OCI-LY7 (cell line): Measurements from ENCODE around the gene FBXL16. TPM values are rescaled to one million over a fixed set of nuclear protein-coding genes. Genes with fewer than 3 reads are reported as not detected.

Source experiments
- BruUV-seq: library from RNA; stranded (reverse); fragments of 400-500 nt; replicated peaks from 2 replicates; lab custom pipeline; 2021; lab: Mats Ljungman, UMichigan
- CTCF ChIA-PET: fragments of 300-600 bp; sonication (Branson Sonifier 250); formaldehyde crosslinking; loops from one replicate; lab custom pipeline; 2022; ENCODE audit warnings: antibody characterized with exemption; ENCODE audit not compliant: unreplicated experiment; lab: Charles Lee
- POLR2A ChIA-PET: fragments of 300-600 bp; sonication (Branson Sonifier 250); formaldehyde crosslinking; loops from one replicate; lab custom pipeline; 2022; ENCODE audit warnings: antibody characterized with exemption; lab: Charles Lee
- DNase-seq: peaks from one replicate; pipeline ENCODE4 v3.0.0-alpha.2; 2015; ENCODE audit warnings: low spot score
- H2AFZ ChIP-seq: fragments of 200-600 bp; sonication (generic), shearing (Covaris generic); 2 replicates; pipeline ENCODE4 v1.6.1; 2014; ENCODE audit warnings: mild to moderate bottlenecking, antibody characterized with exemption, low read length, moderate library complexity
- H3K27ac ChIP-seq: fragments of 200-600 bp; sonication (generic); 2 replicates; pipeline ENCODE4 v1.5.1; 2014; ENCODE audit warnings: mixed run types, low read depth, mild to moderate bottlenecking, moderate library complexity, low read length, inconsistent platforms; ENCODE audit not compliant: poor library complexity, severe bottlenecking
- H3K36me3 ChIP-seq: fragments of 200-600 bp; sonication (generic); 2 replicates; pipeline ENCODE4 v1.6.1; 2014; ENCODE audit warnings: mild to moderate bottlenecking, antibody characterized with exemption, low read length, moderate library complexity, mixed read lengths; ENCODE audit not compliant: insufficient read depth
- H3K4me1 ChIP-seq: fragments of 200-600 bp; sonication (generic); 2 replicates; pipeline ENCODE4 v1.5.1; 2014; ENCODE audit warnings: mild to moderate bottlenecking, low read length; ENCODE audit not compliant: insufficient read depth, poor library complexity, severe bottlenecking
- H3K4me2 ChIP-seq: fragments of 200-600 bp; sonication (generic); 2 replicates; pipeline ENCODE4 v1.6.1; 2014; ENCODE audit warnings: mild to moderate bottlenecking, low read length
- H3K4me3 ChIP-seq: fragments of 200-600 bp; sonication (generic); 2 replicates; pipeline ENCODE4 v1.5.1; 2014; ENCODE audit warnings: mild to moderate bottlenecking, low read depth, low read length; ENCODE audit not compliant: poor library complexity, severe bottlenecking
- H3K79me2 ChIP-seq: fragments of 200-600 bp; sonication (generic); 2 replicates; pipeline ENCODE4 v1.6.1; 2016; ENCODE audit warnings: low read depth, mild to moderate bottlenecking, low read length, moderate library complexity, mixed read lengths; ENCODE audit not compliant: insufficient read depth
- H3K9me2 ChIP-seq: fragments of 200-600 bp; sonication (generic); 2 replicates; pipeline ENCODE4 v1.6.1; 2016; ENCODE audit warnings: mild to moderate bottlenecking, low read length, mixed read lengths; ENCODE audit not compliant: insufficient read depth
- H3K9me3 ChIP-seq: fragments of 200-600 bp; sonication (generic); 2 replicates; pipeline ENCODE4 v1.6.1; 2014; ENCODE audit warnings: mild to moderate bottlenecking, mixed run types, low read length, mixed read lengths
- H4K20me1 ChIP-seq: fragments of 200-600 bp; sonication (generic); 2 replicates; pipeline ENCODE4 v1.6.1; 2014; ENCODE audit warnings: mild to moderate bottlenecking, antibody characterized with exemption, low read length, moderate library complexity, mixed read lengths; ENCODE audit not compliant: insufficient read depth
- CTCF ChIP-seq: fragments of 200-600 bp; sonication (generic); conservative IDR thresholded peaks from 2 replicates; pipeline ENCODE4 v1.5.1; 2014; ENCODE audit warnings: mild to moderate bottlenecking, antibody characterized with exemption, low read length, moderate library complexity, mixed read lengths
- EZH2phosphoT487 ChIP-seq: fragments of 200-600 bp; sonication (generic); IDR thresholded peaks from 2 replicates; pipeline ENCODE4 v1.6.1; 2018; ENCODE audit warnings: low read depth, borderline replicate concordance, mild to moderate bottlenecking, mixed run types, antibody characterized with exemption, low read length, moderate library complexity, mixed read lengths
- intact Hi-C: fragments of 100-400 bp; cut with micrococcal nuclease; formaldehyde crosslinking; loops from one replicate; pipeline ENCODE4 v1.10.0; 2022; ENCODE audit not compliant: unreplicated experiment
- total RNA-seq, 2 experiments: library from RNA; depleted of rRNA in 1 of 2; stranded (reverse); fragments of >200 nt in 1 of 2; shearing (Covaris generic) in 1 of 2; gene quantifications; 2 replicates each; pipeline ENCODE4 v1.2.3, GENCODE V29; 2014 to 2022

The FBXL16 gene
- total RNA-seq, 2 experiments from 2014 or later = 0.16 to 0.42 TPM

- Histone ChIP-seq H3K4me1 (no peaks in the 10 kb centered on the region), H3K9me3 (no peaks in the 10 kb centered on the region), H3K79me2 (no peaks in the 10 kb centered on the region), H3K4me3 (no peak overlapping the region), H4K20me1 (no peaks in the 10 kb centered on the region), H3K9me2 (no peaks in the 10 kb centered on the region), H3K36me3 (no peaks in the 10 kb centered on the region), H2AFZ (no peak overlapping the region), H3K27ac (no peak overlapping the region), H3K4me2 (no peak overlapping the region)
- no peak for TF ChIP-seq EZH2phosphoT487
- no peak for TF ChIP-seq CTCF
- DNase-seq = no peak
- no TSS peak for BruUV-seq
- CTCF ChIA-PET = no interaction called here
- POLR2A ChIA-PET = interaction anchor here (0.6 kb wide), 1 partner anchor 65 kb away, joined by 5 read pairs; no protein-coding TSS in a partner anchor
- intact Hi-C loops = no loop called here
These were observed 835 bp downstream of the FBXL16 start for GRCh38 chr16:704552-705380.

GRCh38 chr16:704047-704446 lies 1.6 kb downstream of the FBXL16 start:
- no peaks in the 10 kb centered on the region for H3K36me3 ChIP-seq
- H3K4me2 ChIP-seq = no peak overlapping the region
- CTCF ChIA-PET = no interaction called here
- no peaks in the 10 kb centered on the region for H3K9me3 ChIP-seq
- TF ChIP-seq CTCF = no peak
- TF ChIP-seq EZH2phosphoT487 = no peak
- POLR2A ChIA-PET = no interaction called here
- H3K4me1 ChIP-seq = no peaks in the 10 kb centered on the region
- H3K27ac ChIP-seq = no peak overlapping the region
- no peaks in the 10 kb centered on the region for H4K20me1 ChIP-seq
- no peak for DNase-seq
- no TSS peak for BruUV-seq
- no peaks in the 10 kb centered on the region for H3K9me2 ChIP-seq
- no peak overlapping the region for H2AFZ ChIP-seq
- H3K79me2 ChIP-seq = no peaks in the 10 kb centered on the region
- no peak overlapping the region for H3K4me3 ChIP-seq
- intact Hi-C loops = no loop called here

DNA sequence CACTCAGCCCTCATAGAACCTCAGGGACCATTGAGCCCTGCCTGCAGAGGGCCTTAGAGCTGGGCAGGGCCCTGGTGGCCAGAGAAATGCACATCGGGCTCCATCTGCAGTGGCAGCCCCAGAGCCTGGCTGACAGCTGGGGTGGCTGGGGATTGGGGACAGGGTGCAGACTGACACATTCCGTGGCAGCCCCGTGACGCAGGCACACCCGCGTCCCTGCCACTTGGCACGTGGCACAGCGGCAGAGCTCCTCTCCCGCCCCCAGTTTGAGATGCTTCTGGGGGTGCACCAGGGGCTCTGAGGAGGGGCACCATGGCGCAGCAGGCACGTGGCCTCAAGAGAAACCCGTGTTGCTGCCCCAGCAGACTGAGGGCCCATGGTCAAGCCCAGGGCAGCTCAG lies 2.2 kb downstream of the FBXL16 start:
- TF ChIP-seq CTCF = no peak
- no peak for TF ChIP-seq EZH2phosphoT487
- H3K4me1 ChIP-seq = no peaks in the 10 kb centered on the region
- no peak overlapping the region for H3K4me2 ChIP-seq
- no peak overlapping the region for H3K4me3 ChIP-seq
- H3K79me2 ChIP-seq = no peaks in the 10 kb centered on the region
- no peak overlapping the region for H2AFZ ChIP-seq
- H3K9me3 ChIP-seq = no peaks in the 10 kb centered on the region
- H4K20me1 ChIP-seq = no peaks in the 10 kb centered on the region
- CTCF ChIA-PET = no interaction called here
- intact Hi-C loops = no loop called here
- no TSS peak for BruUV-seq
- no peak for DNase-seq
- no peaks in the 10 kb centered on the region for H3K9me2 ChIP-seq
- POLR2A ChIA-PET = no interaction called here
- H3K36me3 ChIP-seq = no peaks in the 10 kb centered on the region
- H3K27ac ChIP-seq = no peak overlapping the region
